HG03135 (cell line): ENCODE results near the gene OR2F2.

ENCODE experiments used
- ATAC-seq: cut with Tn5 transposase; IDR thresholded peaks from one replicate; pipeline ENCODE4 v1.9.1; 2021; ENCODE audit warnings: mild to moderate bottlenecking, moderate library complexity; ENCODE audit not compliant: unreplicated experiment

The OR2F2 gene

GRCh38 chr7:143975617-143976016, 40.6 kb downstream of the OR2F2 start:
- ATAC-seq, result no peak

- ATAC-seq, result no peak
Observed at GRCh38 chr7:143978585-143978984, 43.6 kb downstream of the OR2F2 start.

- no peak for ATAC-seq
Observed at GRCh38 chr7:143979359-143979758, 44.3 kb downstream of the OR2F2 start.

- no peak for ATAC-seq
Observed at GRCh38 chr7:143979998-143980397, 45.0 kb downstream of the OR2F2 start.

- ATAC-seq, result no peak
Observed at GRCh38 chr7:143980746-143981510, 45.9 kb downstream of the OR2F2 start.

- ATAC-seq, result no peak
Observed at GRCh38 chr7:143983960-143984359, 48.9 kb downstream of the OR2F2 start.
